NCI-H345 (cell line): ENCODE measurements around the gene LRGUK.
"Not testable (repeated sequence)": the region's sequence is repeated elsewhere in the genome, so short reads cannot be mapped to it uniquely, and the experiment has no call there.

Source experiments
- DNase-seq: peaks from one replicate; lab custom pipeline; 2025; lab: John Stamatoyannopoulos, UW

Gene LRGUK

DNA sequence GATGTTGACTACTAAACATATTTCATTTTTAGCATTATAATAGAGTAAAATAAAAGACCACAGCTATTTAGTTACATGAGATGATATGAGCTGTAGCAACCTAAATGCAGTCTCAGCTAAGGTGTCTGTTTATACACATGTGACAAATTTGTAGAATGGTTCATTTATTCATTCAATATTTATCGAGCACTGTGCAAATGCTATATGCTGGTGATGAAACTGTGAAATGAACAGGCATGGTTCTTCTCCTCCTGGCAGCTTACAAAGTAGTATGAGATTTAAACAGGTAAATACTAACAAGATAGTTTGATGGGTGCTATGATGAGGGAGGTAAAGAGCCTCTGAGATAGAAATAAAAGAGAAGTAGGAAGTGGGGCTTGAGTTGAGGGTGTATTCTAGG, 60.8 kb downstream of the LRGUK start:
- DNase-seq: no peak

GRCh38 chr7:134188311-134188710, 61.2 kb downstream of the LRGUK start:
- DNase-seq: no peak

GRCh38 chr7:134189559-134189958, 62.4 kb downstream of the LRGUK start:
- no peak for DNase-seq

DNA sequence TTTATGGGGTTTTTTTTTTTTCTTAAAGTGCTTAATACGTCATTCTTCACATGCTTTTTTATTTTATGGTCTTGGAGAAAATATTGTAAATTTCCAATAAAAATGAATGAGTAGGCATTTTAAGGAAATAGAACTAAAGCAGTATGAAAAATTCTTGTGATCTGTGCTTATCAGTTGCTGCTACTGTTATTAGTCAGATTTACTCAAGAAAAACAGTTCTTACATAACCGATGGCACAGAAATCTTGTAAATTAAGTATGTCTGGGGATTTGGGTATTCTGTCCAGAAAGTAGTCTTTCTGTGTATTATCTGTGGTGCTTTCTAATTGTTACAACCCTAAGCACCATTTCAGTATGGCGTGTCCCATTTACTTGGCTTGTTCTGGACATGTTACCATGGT, 64.7 kb downstream of the LRGUK start:
- no peak for DNase-seq

GRCh38 chr7:134193240-134193639, 66.1 kb downstream of the LRGUK start:
- DNase-seq: no peak

DNA sequence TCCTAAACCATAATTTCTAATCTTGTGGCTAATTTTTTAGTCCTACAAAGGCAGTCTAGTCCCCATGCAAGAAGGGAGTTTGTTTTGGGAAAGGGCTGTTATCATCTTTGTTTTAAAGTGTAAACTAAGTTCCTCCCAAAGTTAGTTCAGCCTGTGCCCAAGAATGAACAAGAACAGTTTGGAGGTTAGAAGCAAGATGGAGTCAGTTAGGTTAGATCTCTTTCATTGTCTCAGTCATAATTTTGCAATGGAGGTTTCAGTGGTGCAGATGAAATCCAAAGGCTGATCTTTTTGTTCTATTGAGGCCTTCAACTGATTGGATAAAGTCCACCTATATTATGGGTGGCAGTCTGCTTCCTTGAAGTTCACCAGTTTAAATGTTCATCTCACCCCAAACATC, 68.1 kb downstream of the LRGUK start:
- no peak for DNase-seq

- DNase-seq: no peak
These were observed 69.3 kb downstream of the LRGUK start for GRCh38 chr7:134196439-134196838.

DNA sequence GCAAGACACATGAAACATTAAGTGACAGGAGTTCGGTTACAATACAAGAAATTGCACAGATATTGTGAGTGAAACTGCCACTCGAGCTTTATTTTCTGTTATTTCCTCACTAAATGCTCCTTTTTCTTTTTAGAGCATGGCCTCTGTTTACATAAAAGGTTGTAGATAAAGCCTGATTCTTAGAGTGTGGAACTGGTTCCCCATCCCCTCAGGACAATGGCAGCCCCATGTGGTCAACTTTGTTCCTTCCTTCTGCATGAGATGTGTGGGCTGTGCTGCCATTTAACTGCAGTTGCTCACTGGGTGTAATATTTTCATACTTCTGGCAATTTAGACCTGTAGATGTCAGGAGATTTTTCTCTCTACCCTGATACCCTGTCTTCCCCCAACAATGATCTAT, 70.2 kb downstream of the LRGUK start:
- no peak for DNase-seq

DNA sequence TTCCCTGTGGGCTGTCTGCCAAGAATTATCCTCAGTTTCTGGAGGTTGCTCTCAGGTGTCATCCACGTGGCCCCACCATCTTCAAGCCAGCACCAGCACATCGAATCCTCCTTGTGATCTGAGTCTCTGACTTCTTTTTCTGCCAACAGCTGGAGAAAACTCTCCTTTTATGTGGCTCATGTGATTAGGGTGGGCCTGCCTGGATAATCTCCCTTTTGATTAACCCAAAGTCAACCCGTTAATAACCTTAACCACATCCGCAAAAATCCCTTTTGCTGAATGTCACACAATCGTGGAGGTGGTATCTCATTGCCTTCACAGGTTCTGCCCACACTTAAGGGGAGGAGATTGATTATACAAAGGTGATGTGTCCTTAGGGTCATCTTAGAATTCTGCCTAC, 73.8 kb downstream of the LRGUK start:
- no peak for DNase-seq

- no peak for DNase-seq
These were observed 74.6 kb downstream of the LRGUK start for GRCh38 chr7:134201569-134202261.

GRCh38 chr7:134203186-134203889, 76.2 kb downstream of the LRGUK start:
- no peak for DNase-seq

DNA sequence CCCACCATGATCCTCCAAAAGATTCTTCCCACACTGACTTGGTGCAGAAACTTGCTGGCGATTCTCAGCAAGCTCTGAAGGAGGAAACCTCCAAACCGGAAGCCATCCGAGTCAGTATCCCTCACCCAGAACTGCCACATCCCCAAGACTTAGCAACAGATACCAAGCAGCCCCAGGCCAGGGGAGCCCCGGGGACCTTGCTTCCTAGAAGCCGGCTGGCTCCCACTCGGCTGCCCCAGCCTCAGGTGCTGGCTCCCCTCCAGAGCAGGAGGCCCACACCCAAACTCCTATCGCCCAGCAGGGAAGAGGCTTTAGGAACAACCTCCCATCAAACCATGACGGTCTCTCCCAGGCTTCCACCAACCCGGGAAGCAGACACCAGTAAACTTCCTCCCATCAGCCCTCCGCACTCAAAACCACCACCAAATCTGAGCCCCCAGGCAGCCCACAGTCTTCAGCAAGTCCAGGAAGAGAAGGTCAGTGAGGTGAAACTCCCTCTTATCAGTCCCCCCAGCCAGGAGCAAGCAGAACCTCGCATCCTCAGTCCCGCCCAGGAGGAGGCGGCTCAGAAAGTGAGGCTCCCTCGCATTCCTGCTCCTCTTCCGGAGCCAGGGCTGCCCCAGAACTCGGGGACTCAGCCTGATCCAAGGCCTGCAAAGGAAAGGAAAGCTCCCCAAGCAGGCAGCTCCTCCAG, 82.3 kb downstream of the LRGUK start:
- no peak for DNase-seq

- no peak for DNase-seq
These were observed 83.1 kb downstream of the LRGUK start for GRCh38 chr7:134210227-134210626.

- no peak for DNase-seq
These were observed 84.0 kb downstream of the LRGUK start for GRCh38 chr7:134210976-134211663.

DNA sequence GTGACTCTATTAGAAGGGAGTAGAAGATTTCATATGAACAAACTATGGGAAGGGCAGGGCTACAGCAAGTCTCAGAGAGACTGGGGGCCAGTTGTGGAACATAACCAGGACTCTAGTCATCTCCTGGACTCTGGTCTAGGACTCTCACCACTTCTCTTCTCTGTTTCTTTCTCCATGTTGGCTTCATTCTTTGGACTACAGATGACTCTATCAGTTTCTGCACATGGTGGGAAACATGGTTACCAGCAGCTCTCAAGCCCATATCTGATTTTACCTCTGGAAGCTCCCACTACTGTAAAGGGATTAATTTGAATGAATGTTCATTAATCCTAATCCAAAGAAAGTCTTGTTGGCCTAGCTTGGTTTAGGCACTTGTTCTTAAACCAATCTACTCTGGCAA, 84.7 kb downstream of the LRGUK start:
- DNase-seq: no peak

DNA sequence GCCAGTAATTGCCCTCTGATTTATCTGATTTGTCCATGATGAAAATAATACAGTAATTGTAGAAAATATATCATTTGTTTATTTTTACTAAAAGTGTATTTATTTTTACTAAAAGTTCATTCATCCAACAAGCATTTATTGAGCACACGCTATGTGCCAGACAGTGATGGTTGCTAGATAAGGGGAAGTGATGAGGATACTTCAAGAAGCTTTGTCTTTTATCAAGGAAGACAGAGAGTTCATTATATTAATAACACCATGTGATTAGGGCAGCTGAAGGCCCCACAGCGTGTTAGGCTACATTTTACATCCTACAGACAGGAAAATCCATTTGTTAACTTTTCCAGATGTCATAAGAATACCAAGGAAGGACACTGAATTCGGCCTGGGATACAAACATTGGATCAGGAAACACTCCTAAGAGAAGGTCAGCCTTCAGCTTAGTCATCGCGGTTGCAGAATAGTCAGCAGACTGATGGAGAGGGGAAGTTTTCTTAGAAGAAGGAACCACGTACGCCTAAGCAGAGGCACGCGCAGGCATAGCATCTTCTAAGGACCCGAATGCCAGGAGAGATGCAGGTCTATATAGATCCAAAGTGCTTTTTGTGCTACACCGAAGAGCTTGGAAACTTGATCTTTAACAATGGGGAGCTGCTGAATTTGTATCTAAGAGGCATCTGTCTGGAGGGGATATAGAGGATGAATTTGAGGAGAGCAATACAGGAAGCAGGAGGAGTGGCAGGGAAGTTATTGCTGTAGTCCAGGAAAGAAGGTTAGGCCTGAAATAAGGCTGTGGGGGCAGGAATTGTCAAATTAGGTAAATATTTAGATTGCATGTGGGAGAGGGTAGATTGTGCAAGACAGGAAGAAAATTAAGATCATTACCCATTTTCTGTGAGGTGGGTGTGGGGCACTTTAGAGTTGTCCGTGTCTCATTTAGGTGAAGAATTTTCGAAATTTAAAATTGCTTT, 85.7 kb downstream of the LRGUK start:
- DNase-seq: no peak

DNA sequence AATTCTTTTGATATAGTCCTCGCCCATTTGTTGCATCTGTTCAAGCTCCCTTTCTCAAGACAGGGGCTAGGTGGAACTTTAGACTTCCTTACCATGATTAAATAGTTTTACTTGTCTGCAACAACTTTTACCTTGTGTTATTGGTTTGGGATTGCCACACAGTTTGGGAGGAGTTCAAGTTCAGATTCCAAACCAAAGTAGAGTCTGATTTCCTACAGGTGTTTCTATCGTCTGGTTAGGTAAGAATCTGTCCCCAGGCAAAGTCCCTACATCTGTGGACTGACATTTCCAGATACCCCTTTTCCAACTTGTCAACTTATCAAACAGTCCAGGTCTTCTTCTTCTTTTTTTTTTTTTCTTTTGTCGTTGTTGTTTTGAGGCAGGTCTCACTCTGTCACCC, 93.1 kb downstream of the LRGUK start:
- DNase-seq: no peak

DNA sequence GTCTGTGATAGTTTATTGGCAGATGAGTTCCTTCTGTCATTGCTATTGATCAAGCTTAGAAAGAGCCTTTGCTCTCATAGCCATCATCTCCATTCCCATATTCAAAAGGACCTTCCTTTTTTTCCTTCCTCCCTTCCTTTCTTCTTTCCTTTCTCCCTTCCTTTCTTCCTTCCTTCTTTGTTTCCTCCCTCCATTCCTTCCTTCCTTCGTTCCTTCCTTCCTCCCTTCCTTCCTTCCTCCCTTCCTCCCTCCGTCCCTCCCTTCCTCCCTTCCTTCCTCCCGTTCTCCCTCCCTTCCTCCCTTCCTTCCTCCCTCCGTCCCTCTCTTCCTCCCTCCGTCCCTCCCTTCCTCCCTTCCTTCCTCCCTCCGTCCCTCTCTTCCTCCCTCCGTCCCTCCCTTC, 104.2 kb downstream of the LRGUK start:
- DNase-seq: not testable (repeated sequence)

DNA sequence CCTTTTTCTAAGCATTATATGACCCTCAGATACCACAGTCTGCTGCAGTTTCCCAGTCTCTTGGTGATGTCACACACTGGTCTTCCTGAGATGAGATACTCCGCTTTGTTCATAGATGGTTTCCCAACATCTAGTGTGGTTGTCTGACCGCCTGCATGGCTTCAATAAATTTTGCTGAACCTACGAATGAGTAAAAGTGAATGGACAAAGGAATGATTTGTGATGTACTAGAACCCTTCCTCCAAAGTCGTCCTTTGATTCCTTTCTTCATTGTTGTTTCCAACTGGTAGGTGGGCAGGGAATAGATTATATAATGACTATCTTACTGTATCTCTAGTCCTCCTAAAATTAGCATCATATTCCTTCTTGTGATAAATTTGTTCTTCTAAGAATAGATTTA, 107.1 kb downstream of the LRGUK start:
- DNase-seq: no peak

- no peak for DNase-seq
These were observed 118.1 kb downstream of the LRGUK start for GRCh38 chr7:134245253-134245652.

DNA sequence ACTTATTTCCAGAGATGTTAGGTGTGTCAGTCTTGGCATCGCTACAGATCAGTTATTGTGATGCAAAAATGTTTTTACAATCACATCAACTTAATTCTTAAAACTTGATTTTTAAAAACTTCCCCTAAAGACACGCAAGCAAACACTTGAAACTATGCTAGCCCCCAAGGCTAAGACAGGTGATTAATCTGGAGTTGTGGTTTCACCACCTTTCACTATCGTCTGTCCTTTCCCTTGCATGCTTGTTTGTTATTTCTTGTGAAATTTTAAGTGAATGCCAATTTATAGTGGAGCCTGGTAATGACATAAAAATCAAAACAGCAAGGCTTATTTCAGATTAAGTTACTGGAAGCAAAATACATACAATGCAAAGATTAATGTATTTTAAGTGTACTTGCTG, 119.2 kb downstream of the LRGUK start:
- no peak for DNase-seq

- DNase-seq: no peak
These were observed 119.6 kb downstream of the LRGUK start for GRCh38 chr7:134246761-134247160.
